ENCODE results near the gene SSBP2. TPM values are rescaled to one million over a fixed set of nuclear protein-coding genes. Genes with fewer than 3 reads are reported as not detected.

SSBP2 gene
- total RNA-seq, 1 donor from 2014 or later, result 47.9 TPM

GRCh38 chr5:81633471-81633870 lies 117.4 kb downstream of the SSBP2 start:
- Mint-ChIP-seq H3K27ac (ENCODE audit: unreplicated experiment) (no peak overlapping the region), H3K9me3 (ENCODE audit: low read depth) (no peaks in the 10 kb centered on the region), H3K36me3 (ENCODE audit: low read depth) (no peaks in the 10 kb centered on the region), H3K27me3 (ENCODE audit: low read depth) (no peaks in the 10 kb centered on the region), H3K4me1 (ENCODE audit: low read depth) (peaks cover 2% of the 10 kb centered on the region), H3K4me3 (ENCODE audit: unreplicated experiment) (no peak overlapping the region)
- TF ChIP-seq, protein P1, sequence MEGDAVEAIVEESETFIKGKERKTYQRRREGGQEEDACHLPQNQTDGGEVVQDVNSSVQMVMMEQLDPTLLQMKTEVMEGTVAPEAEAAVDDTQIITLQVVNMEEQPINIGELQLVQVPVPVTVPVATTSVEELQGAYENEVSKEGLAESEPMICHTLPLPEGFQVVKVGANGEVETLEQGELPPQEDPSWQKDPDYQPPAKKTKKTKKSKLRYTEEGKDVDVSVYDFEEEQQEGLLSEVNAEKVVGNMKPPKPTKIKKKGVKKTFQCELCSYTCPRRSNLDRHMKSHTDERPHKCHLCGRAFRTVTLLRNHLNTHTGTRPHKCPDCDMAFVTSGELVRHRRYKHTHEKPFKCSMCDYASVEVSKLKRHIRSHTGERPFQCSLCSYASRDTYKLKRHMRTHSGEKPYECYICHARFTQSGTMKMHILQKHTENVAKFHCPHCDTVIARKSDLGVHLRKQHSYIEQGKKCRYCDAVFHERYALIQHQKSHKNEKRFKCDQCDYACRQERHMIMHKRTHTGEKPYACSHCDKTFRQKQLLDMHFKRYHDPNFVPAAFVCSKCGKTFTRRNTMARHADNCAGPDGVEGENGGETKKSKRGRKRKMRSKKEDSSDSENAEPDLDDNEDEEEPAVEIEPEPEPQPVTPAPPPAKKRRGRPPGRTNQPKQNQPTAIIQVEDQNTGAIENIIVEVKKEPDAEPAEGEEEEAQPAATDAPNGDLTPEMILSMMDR (IDR thresholded peaks at IDR 0.05), result no peak
- no peak for DNase-seq (ENCODE audit: low spot score)

GRCh38 chr5:81632679-81633078 lies 118.2 kb downstream of the SSBP2 start:
- Mint-ChIP-seq H3K36me3 (ENCODE audit: low read depth) (peaks cover 2% of the 10 kb centered on the region), H3K9me3 (ENCODE audit: low read depth) (no peaks in the 10 kb centered on the region), H3K4me1 (ENCODE audit: low read depth) (no peaks in the 10 kb centered on the region), H3K27me3 (ENCODE audit: low read depth) (no peaks in the 10 kb centered on the region), H3K27ac (ENCODE audit: unreplicated experiment) (no peak overlapping the region), H3K4me3 (ENCODE audit: unreplicated experiment) (no peak overlapping the region)
- TF ChIP-seq, protein P1 (IDR thresholded peaks at IDR 0.05), result no peak
- DNase-seq (ENCODE audit: low spot score), result no peak

GRCh38 chr5:81631621-81632020 lies 119.3 kb downstream of the SSBP2 start:
- TF ChIP-seq, protein P1 (IDR thresholded peaks at IDR 0.05), result no peak
- peaks cover 7% of the 10 kb centered on the region for H3K4me1 Mint-ChIP-seq (ENCODE audit: low read depth)
- H3K27ac Mint-ChIP-seq (ENCODE audit: unreplicated experiment), result no peak overlapping the region
- H3K4me3 Mint-ChIP-seq (ENCODE audit: unreplicated experiment), result no peak overlapping the region
- no peaks in the 10 kb centered on the region for H3K9me3 Mint-ChIP-seq (ENCODE audit: low read depth)
- H3K27me3 Mint-ChIP-seq (ENCODE audit: low read depth), result no peaks in the 10 kb centered on the region
- no peak for DNase-seq (ENCODE audit: low spot score)
- H3K36me3 Mint-ChIP-seq (ENCODE audit: low read depth), result peaks cover 2% of the 10 kb centered on the region

- TF ChIP-seq, protein P1 (IDR thresholded peaks at IDR 0.05), result no peak
- DNase-seq (ENCODE audit: low spot score), result no peak
- peaks cover 12% of the 10 kb centered on the region for H3K4me1 Mint-ChIP-seq (ENCODE audit: low read depth)
- no peaks in the 10 kb centered on the region for H3K9me3 Mint-ChIP-seq (ENCODE audit: low read depth)
- H3K4me3 Mint-ChIP-seq (ENCODE audit: unreplicated experiment), result no peak overlapping the region
- no peak overlapping the region for H3K27ac Mint-ChIP-seq (ENCODE audit: unreplicated experiment)
- peaks cover 2% of the 10 kb centered on the region for H3K36me3 Mint-ChIP-seq (ENCODE audit: low read depth)
- no peaks in the 10 kb centered on the region for H3K27me3 Mint-ChIP-seq (ENCODE audit: low read depth)
Measured at GRCh38 chr5:81631124-81631523, 119.8 kb downstream of the SSBP2 start.

GRCh38 chr5:81630684-81631083 lies 120.2 kb downstream of the SSBP2 start:
- H3K9me3 Mint-ChIP-seq (ENCODE audit: low read depth), result no peaks in the 10 kb centered on the region
- no peaks in the 10 kb centered on the region for H3K27me3 Mint-ChIP-seq (ENCODE audit: low read depth)
- peaks cover 13% of the 10 kb centered on the region for H3K4me1 Mint-ChIP-seq (ENCODE audit: low read depth)
- no peak for DNase-seq (ENCODE audit: low spot score)
- TF ChIP-seq, protein P1 (IDR thresholded peaks at IDR 0.05), result no peak
- H3K4me3 Mint-ChIP-seq (ENCODE audit: unreplicated experiment), result no peak overlapping the region
- no peak overlapping the region for H3K27ac Mint-ChIP-seq (ENCODE audit: unreplicated experiment)
- H3K36me3 Mint-ChIP-seq (ENCODE audit: low read depth), result peaks cover 2% of the 10 kb centered on the region

All from chondrocyte (in vitro differentiated cells).